NOMO-1 treated with DMSO at 0.1 percent for 48 hours (cell line): ENCODE measurements around the gene ADARB1.

Experiments
- DNase-seq: peaks from one replicate; lab custom pipeline; 2025; ENCODE audit not compliant: unreplicated experiment; lab: John Stamatoyannopoulos, UW

The ADARB1 gene

GRCh38 chr21:45054227-45054926 is 20.0 kb upstream of the ADARB1 start:
- no peak for DNase-seq

- no peak for DNase-seq
Measured at GRCh38 chr21:45054927-45055612, 19.3 kb upstream of the ADARB1 start.

DNA sequence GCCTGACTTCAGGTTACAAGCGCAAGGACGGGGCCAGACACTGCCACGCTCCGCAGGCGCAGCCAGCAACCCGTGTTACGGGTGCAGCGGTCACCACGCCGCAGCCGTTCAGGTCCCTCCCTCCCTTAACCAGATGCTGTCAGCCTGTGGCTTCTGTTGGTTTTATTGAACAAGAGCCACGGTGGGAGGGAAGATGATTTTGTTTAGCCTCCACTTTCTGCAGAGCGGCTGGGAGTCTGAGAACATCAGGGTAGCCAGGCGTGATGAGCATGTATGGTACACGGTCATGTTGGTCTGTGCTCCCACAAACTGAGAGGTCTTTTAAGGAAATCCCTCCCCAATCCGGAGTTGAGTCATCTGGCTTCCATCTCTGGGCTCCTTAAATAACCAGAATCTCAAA is 18.5 kb upstream of the ADARB1 start:
- no peak for DNase-seq

GRCh38 chr21:45056296-45056904 is 18.0 kb upstream of the ADARB1 start:
- no peak for DNase-seq

DNA sequence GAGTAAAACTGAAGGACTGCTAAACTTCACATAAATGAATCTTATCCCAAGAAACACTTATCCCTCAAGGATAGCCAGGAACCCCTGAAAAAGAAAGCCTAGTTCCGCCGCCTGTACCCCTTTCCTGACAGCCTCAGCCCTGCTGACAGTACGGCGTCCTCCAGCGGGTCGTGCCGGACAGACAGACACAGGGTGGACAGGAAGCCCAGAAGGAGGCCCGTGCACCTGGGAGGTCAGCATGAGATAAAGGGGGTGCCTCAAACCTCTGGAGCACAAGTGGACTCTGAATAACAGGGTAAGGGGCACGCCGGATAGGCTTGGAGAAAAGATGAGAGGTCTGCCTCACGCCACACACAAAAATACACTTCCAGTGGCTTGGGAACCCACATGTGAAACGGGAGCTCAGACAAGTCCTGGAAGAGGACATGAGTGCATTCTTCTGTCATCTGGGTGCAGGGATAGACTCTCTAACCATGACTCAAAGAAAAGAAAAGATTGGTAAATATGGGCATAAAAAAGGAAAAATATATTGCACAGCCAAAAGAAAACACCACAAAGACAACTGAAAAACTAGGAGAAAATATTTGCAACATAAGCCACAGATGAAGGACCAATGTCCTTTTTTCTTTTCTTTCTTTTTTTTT is 17.3 kb upstream of the ADARB1 start:
- DNase-seq: no peak

DNA sequence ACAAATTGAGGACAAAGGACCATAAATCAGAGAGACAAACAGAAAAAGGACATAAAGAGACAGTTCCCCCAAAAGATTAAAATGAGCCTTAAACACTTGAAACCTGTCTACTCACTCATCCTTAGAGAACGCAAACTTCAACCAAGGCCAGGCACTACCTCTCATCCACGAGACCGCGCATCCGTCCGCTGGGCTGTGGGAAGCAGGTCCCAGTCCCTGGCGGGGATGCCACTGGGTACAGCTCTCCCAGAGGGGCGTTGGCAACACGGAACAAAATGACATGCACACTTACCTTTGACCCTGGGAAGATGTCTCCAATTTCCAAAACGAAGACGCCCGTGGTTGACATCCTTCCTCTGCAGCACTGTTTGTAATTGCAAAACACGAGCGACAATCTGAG is 16.5 kb upstream of the ADARB1 start:
- DNase-seq: no peak

GRCh38 chr21:45059121-45059520 is 15.3 kb upstream of the ADARB1 start:
- DNase-seq: no peak

DNA sequence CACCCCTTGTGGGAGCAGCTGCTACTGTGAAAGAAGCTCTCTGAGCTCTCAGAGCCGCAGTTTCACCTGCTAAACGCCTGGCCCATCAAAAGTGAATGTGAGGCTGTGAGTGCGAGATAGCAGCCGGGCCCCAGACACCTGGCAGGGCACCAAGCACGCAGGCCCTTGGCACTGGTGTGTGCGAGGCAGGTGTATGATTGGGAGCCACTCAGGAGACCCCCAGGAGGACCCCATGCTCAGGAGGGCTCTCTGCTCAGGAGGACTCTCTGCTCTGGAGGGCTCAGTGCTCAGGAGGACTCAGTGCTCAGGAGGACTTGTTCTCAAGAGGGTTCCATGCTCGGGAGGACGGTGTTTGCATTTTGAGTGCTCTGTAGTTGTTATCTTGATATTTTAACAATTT is 14.3 kb upstream of the ADARB1 start:
- DNase-seq: no peak

GRCh38 chr21:45060675-45061311 is 13.6 kb upstream of the ADARB1 start:
- DNase-seq: no peak

- no peak for DNase-seq
Measured at GRCh38 chr21:45064091-45064490, 10.3 kb upstream of the ADARB1 start.

DNA sequence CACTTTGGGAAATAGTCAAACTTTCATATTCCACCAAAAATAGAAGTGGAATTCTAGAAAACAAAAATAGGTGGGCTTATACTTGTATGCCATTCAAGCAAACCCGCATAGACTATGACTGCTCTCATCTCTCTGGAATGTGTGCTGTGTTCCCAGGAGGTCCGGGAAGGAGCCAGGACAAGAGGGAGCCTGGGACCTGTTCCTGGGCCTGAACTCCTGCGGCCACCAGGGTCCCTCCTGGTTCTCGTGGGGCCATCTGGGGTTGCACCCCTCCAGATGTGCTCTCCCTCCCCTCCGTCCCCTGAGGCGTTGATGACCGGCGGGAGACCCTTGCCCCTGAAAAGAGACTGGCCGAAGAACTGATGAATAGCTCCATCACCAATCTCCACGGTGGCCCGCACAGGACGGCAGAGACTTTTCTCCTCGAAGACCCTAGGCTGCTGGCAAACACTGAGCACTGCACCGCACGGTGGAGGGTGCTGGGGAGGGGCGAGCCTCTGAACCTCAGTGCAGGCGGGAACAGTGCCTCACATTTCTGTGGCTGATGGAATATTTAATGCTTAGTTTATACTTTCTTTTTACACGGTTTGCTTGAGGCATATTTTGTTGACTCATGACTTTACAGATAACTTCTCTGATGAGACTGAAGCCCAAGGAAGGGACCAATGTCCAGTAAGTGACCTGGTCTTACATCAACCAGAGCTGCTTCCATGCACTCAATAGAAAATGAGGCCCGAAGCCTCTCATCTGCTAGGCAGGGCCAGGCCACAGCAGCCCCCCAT is 9.6 kb upstream of the ADARB1 start:
- no peak for DNase-seq

GRCh38 chr21:45067462-45068285 is 6.7 kb upstream of the ADARB1 start:
- DNase-seq: no peak

GRCh38 chr21:45069085-45069484 is 5.3 kb upstream of the ADARB1 start:
- no peak for DNase-seq

- DNase-seq: no peak
Measured at GRCh38 chr21:45069711-45070110, 4.7 kb upstream of the ADARB1 start.

- no peak for DNase-seq
Measured at GRCh38 chr21:45071078-45071873, 3.1 kb upstream of the ADARB1 start.

- no peak for DNase-seq
Measured at GRCh38 chr21:45071874-45072737, 2.3 kb upstream of the ADARB1 start.

DNA sequence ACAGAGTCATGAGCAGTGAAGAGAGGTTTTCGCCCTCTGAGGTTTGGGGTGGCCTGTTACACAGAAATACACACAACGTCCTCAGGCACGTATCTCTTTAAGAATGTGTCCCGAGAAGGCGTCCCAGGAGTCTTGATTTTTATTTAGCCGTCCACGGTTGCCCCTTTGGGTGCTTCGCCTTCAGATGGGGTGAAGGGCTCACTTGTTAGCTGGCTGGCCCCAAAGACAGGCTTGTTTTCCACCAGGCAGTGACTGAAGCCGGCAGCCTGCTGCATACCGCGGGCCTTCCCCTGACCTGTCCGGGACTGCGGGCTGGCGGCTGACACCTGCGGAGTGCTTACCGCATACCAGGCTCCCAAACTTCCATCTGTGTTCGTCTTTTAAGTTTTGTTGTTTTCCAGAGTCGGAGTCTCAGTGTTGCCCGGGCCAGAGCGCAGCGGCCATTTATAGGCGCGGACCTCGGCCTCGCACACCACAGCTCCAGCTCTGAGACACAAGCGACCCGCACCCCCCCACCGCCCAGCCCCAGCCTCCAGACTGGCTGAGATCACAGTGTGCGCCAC is 1.6 kb upstream of the ADARB1 start:
- DNase-seq: no peak
